Chondrocyte (in vitro differentiated cells): ENCODE results near the gene OR10A3. TPM values are rescaled to one million over a fixed set of nuclear protein-coding genes. Genes with fewer than 3 reads are reported as not detected.

ENCODE experiments used
- DNase-seq: peaks from one replicate; pipeline ENCODE4 v3.0.0; 2021; ENCODE audit warnings: mixed read lengths, low spot score
- H3K27ac Mint-ChIP-seq: one replicate; pipeline ENCODE4 v1.8.0; 2021; ENCODE audit warnings: mild to moderate bottlenecking, moderate library complexity, mixed read lengths; ENCODE audit not compliant: unreplicated experiment
- H3K27me3 Mint-ChIP-seq: 2 replicates; pipeline ENCODE4 v1.8.0; 2021; ENCODE audit warnings: low read depth, mixed read lengths
- H3K36me3 Mint-ChIP-seq: 2 replicates; pipeline ENCODE4 v1.8.0; 2021; ENCODE audit warnings: low read depth, mixed read lengths
- H3K4me1 Mint-ChIP-seq: 2 replicates; pipeline ENCODE4 v1.8.0; 2021; ENCODE audit warnings: low read depth, mild to moderate bottlenecking, mixed read lengths
- H3K4me3 Mint-ChIP-seq: one replicate; pipeline ENCODE4 v1.8.0; 2021; ENCODE audit warnings: mild to moderate bottlenecking, moderate library complexity, mixed read lengths; ENCODE audit not compliant: unreplicated experiment
- H3K9me3 Mint-ChIP-seq: 2 replicates; pipeline ENCODE4 v1.8.0; 2021; ENCODE audit warnings: low read depth, mixed read lengths
- total RNA-seq: library from RNA; stranded (reverse); gene quantifications from 3 replicates; pipeline ENCODE4 v1.2.1, GENCODE V29; 2021
- TF ChIP-seq, protein P1 (sequence below): fragments of 200-600 bp; sonication (generic); IDR thresholded peaks from 2 replicates; pipeline ENCODE4 v1.5.0; 2021; ENCODE audit warnings: antibody characterized with exemption, mild to moderate bottlenecking, moderate library complexity

Gene OR10A3
- total RNA-seq, 1 donor from 2014 or later = not detected

DNA sequence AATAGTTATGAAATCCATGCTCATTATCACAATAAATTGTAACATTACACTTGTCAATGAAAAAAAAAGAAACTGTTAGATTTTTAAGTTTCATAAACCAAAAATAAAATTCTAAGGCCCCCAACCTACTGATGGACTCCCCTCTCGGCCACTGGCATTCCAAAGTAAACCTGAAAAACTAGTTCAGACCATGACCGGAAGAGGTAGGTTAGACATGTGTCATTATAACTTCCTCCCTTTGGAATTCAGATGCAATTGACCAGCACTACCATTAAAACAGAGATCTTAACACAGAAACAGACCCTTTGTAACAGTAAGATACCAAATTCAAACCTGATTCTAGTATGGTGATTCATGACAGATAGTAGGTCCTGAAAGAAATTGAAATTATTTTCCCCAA, 23.4 kb downstream of the OR10A3 start:
- no peaks in the 10 kb centered on the region for H3K4me1 Mint-ChIP-seq
- no peaks in the 10 kb centered on the region for H3K9me3 Mint-ChIP-seq
- no peaks in the 10 kb centered on the region for H3K36me3 Mint-ChIP-seq
- TF ChIP-seq, protein P1, sequence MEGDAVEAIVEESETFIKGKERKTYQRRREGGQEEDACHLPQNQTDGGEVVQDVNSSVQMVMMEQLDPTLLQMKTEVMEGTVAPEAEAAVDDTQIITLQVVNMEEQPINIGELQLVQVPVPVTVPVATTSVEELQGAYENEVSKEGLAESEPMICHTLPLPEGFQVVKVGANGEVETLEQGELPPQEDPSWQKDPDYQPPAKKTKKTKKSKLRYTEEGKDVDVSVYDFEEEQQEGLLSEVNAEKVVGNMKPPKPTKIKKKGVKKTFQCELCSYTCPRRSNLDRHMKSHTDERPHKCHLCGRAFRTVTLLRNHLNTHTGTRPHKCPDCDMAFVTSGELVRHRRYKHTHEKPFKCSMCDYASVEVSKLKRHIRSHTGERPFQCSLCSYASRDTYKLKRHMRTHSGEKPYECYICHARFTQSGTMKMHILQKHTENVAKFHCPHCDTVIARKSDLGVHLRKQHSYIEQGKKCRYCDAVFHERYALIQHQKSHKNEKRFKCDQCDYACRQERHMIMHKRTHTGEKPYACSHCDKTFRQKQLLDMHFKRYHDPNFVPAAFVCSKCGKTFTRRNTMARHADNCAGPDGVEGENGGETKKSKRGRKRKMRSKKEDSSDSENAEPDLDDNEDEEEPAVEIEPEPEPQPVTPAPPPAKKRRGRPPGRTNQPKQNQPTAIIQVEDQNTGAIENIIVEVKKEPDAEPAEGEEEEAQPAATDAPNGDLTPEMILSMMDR = no peak
- H3K4me3 Mint-ChIP-seq = no peak overlapping the region
- no peak for DNase-seq
- no peaks in the 10 kb centered on the region for H3K27me3 Mint-ChIP-seq
- no peak overlapping the region for H3K27ac Mint-ChIP-seq

DNA sequence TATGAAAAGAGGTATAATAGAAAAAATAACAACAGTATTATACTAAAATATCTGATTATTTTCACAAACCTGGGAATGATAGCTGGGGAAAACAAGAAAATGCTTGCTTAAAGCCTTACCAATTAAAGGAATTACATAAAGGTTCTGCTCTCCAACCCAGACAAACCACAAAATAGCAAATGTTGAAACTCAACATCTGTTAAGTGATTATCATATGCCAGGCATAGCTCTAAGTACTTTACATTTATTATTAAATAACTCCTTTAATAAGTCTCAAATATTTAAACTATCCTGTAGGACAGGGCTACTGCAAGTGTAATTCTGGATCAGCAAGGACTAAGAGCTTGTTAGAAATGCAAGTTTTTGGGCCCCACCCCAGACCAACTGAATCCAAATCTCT, 30.5 kb downstream of the OR10A3 start:
- Mint-ChIP-seq H3K4me1 (peaks cover 23% of the 10 kb centered on the region), H3K36me3 (no peaks in the 10 kb centered on the region), H3K9me3 (no peaks in the 10 kb centered on the region), H3K27me3 (no peaks in the 10 kb centered on the region), H3K27ac (no peak overlapping the region), H3K4me3 (no peak overlapping the region)
- TF ChIP-seq, protein P1 = no peak
- no peak for DNase-seq

DNA sequence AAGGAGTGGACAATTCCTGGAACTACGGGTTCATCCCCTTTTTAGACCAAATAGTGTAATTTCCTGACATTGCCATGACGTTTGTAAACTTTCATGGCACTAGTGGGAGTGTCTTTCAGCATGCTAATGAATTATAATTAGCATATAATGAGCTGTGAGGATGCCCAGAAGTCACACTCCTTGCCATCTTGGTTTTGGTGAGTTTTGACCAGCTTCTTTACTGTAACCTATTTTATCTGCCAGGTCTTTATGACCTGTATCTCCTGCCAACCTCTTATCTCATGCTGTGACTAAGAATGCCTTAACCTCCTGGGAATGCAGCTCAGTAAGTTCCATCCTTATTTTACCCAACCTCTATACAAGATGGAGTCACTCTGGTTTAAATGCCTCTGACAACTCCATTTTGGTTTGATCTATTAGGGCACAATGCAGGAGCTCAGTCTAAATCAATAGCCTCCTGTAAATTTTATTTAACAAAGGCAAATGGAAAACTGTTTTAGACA, 31.2 kb downstream of the OR10A3 start:
- TF ChIP-seq, protein P1 = no peak
- Mint-ChIP-seq H3K27me3 (no peaks in the 10 kb centered on the region), H3K4me1 (peaks cover 30% of the 10 kb centered on the region), H3K27ac (no peak overlapping the region), H3K4me3 (no peak overlapping the region), H3K36me3 (no peaks in the 10 kb centered on the region), H3K9me3 (no peaks in the 10 kb centered on the region)
- DNase-seq = no peak

DNA sequence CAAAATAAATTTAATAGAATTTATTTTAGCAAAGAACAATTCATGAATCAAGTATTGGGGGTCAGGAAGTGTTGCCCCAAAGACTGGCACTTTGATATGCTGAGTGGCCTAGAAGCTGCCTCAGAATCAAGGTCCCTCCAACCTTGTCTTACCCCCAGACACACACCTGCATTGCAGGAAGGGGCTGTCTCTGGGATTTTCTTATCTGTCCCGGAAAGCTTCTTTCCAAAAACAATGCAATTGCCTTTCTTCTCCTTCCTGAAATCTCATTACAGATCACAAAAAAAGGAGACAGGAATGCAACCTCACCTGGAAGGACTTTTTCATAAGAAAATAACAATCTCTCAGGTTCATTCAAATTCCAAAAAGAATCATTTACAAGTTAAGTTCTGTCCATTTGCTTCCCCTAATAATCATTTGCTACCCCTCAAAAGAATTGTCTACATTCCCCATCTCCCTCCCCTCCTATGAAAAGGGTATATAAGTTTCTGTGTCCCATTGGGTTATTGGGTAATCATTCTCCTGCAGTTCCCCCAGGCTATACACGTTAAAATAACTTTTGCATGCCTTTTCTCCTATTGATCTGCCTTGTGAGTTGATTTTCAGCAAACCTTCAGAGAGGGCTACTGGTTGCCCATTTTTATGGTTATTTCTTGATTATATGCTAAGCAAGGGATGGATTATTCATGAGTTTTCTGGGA, 31.8 kb downstream of the OR10A3 start:
- Mint-ChIP-seq H3K4me3 (no peak overlapping the region), H3K27me3 (no peaks in the 10 kb centered on the region), H3K36me3 (no peaks in the 10 kb centered on the region), H3K4me1 (peaks cover 36% of the 10 kb centered on the region), H3K27ac (no peak overlapping the region), H3K9me3 (no peaks in the 10 kb centered on the region)
- TF ChIP-seq, protein P1 = no peak
- no peak for DNase-seq

DNA sequence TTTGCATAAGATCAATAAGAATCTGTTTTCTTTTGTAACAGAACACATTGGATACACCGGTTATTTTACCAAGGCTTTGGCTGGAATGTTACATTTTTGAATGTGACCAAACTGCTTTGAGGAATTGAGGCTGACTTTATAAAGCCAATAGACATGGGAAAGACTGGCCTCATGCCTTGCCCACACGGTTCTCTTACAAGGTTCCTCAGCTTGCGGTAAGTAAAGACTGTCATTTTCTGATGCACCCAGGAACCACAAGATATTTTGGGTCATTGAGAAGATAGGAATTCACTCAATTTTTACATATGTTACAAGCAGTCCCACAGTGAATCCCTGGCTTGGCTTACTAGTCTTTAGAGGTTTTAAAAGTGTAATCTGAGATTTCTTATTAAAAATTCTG, 34.4 kb downstream of the OR10A3 start:
- no peaks in the 10 kb centered on the region for H3K27me3 Mint-ChIP-seq
- no peak overlapping the region for H3K4me3 Mint-ChIP-seq
- TF ChIP-seq, protein P1 = no peak
- H3K9me3 Mint-ChIP-seq = no peaks in the 10 kb centered on the region
- peaks cover 60% of the 10 kb centered on the region for H3K4me1 Mint-ChIP-seq
- H3K36me3 Mint-ChIP-seq = no peaks in the 10 kb centered on the region
- no peak for DNase-seq
- no peak overlapping the region for H3K27ac Mint-ChIP-seq
